CD4-positive, alpha-beta T cell treated with Interleukin-2 at 100 ng/mL for 4 hours (primary cell): ENCODE results near the gene GDPD4.

Experiments used
- DNase-seq: peaks from one replicate; pipeline ENCODE4 v3.0.0-alpha.2; 2020; ENCODE audit warnings: low spot score

The GDPD4 gene

DNA sequence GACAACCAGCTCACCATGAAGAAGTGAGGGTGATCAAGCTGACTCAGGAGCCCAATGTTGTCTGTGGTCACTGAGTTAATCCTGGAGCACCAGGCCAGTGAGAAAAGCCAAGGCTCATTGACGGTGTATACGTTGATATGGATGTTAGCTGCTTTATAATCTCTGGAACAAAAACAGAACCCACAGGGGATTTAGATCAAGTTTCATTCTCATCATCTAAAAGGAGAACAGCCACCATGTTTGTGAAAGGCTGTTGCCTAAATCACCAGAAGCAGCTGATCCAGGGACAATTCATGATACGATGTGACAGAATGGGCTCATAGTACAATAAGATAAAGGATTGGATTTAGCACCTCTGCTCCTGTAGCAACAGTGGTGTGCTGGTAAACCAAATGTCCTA is 68.5 kb downstream of the GDPD4 start:
- DNase-seq: no peak

DNA sequence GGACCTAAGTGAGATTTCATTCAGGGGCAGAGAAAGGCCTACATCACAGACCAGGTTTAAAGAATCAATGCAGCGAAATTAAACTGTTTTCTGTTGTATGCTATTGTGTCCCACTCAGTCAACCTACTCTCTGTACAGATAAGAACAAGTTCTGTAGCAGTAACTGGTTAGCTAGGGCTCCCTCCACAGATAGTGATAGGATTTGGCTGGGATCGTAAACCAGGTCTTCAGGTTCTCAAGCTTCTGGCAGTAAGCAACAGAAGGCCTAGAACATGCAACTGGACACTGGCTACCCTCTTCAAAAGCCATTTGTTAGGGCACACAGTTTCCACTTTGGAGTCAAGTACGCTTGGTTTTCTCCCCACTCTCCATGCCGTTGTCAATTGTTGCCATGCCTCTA is 69.2 kb downstream of the GDPD4 start:
- no peak for DNase-seq

DNA sequence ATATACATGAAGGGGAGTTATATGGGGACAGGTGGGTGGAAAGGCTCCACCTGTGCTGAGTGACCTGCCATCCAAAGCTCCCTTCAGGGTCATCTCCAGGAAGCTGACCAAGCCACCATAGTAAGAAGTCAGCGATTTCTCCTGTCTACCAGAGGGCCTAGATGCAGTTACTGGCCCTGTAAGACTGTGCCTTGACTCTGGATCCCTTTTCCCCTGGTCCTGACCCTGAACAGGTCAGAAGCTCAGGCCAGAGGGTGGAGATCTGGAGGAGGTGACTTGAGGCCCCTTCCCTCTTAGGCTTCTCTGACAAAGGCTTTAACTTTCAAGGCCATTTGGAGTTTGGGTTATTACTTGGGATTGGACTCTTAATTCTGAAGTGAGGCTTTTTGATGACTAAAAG is 69.7 kb downstream of the GDPD4 start:
- no peak for DNase-seq

DNA sequence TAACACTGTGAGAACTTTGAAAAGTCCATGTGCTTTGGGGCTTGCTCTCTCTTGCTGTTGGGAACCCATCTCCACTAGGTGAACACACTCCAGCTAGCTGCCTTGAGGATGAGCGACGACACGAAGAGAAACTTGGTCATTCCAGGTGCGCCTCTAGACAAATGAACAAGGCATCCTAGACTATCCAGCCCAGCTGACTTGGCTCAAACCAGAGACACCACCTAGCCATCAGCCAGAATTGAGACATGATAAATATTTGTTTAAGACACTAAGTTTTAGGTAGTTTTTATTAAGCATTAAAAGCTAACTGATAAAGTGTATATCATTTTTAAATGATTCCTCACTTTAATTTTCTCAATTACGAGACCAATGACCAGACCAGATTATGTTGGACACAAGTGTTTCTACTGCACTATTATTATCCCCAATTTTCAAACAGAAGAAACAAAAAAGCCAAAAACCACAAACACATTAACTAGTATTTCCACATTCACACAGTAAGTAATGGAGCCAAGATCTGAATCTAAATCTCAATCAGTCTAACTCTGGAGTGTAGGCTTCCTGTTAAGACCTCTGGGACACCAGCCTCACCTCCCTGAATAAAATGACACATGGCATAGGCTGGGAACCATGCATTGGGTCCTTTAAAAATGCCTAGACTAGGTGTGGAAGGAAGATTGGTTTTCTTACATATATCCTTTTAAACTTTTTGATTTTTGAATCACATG is 70.4 kb downstream of the GDPD4 start:
- no peak for DNase-seq

DNA sequence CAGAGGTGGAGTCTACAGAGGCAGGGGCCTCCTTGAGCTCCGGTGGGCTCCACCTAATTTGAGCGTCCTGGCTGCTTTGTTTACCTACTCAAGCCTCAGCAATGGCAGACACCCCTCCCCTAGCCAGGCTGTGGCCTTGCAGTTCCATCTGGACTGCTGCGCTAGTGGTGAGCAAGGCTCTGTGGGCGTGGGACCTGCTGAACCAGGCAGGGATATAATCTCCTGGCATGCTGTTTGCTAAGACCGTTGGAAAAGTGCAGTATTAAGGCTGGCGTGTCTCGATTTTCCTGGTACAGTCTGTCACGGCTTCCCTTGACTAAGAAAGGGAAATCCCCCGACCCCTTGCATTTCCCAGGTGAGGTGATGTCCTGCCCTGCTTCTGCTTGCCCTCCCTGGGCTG is 77.7 kb downstream of the GDPD4 start:
- no peak for DNase-seq

DNA sequence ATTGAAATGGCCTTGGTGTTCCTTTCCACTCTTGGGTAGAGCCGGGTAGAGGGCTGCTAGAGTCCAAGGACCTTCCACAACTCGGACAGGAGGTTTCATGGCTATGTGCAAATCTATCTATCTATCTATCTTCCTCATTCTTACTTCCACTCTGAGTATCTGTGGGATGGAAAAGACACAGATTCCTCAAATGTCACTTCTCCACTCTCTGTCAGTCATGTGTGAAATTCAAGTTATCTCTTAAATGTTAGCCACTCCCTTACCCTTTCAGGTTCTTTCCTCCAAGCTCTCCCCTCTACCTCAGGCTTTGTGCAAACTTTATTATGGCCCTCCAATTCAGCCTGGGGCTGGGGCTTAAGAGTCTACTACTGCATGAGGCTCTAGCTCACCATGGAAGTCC is 84.3 kb downstream of the GDPD4 start:
- DNase-seq: no peak

DNA sequence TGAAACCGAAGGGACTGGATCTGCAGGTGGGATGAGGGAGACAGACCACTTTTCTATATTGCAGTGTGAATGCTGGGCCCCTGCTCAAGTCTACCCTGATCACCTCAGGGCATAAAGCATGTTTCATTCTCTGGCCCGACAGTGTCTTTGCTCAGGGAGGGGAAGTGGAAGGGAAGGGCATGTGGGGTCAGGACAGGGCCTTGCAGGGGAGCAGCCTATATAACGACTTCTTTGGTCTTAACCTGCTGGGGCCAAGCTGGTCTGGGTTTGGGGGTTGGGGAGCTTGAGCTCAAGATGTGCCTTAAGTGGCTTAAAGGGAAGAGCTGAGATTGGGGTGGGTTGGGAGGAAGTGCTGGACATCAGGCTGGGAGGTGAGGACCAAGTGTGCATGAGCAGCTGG is 86.4 kb downstream of the GDPD4 start:
- DNase-seq: no peak

DNA sequence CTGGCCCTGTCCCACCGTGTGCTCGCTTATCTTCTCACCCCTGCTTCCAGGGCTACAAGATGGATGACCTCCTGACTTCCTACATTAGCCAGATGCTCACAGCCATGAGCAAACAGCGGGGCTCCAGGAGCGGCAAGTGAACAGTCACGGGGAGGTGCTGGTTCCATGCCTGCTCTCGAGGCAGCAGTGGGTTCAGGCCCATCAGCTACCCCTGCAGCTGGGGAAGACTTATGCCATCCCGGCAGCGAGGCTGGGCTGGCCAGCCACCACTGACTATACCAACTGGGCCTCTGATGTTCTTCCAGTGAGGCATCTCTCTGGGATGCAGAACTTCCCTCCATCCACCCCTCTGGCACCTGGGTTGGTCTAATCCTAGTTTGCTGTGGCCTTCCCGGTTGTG is 86.9 kb downstream of the GDPD4 start:
- no peak for DNase-seq

DNA sequence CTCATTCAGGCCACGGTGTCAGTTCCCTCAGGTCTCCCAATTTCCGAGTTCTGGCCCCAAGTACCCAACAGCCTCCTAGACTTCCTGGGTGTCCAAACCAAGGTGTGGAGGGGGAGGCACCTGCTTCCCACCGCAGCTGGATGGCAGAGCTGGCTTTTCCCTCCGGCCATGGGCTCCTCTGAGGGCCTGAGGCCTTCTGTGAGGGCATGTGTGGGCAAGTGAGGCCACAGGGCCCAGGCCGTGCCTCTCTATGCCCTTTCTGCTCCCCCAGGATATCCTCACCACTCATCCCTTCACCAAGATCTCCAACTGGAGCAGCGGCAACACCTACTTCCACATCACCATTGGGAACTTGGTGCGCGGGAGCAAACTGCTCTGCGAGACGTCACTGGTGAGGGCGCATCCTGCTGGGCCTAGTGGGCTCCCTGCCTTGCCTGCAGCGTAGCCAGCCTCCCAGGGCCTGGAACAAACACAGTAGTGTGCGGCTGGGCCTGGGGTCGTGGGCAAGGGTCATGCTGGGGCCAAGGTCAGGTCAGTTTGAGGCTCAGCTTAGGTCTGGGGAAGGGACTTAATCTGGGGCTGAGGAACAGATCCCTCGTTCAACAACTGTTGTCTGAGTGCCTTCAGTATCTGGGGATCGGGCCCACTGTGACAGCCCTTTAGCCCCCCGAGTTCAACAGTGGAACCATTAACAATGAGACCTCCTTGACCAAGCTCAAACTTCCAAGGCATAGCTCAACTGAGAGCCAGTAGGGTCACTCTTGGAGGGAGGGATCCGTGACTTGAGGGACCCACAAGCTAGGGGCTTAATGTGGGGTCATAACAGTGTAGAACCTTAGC is 87.7 kb downstream of the GDPD4 start:
- no peak for DNase-seq

DNA sequence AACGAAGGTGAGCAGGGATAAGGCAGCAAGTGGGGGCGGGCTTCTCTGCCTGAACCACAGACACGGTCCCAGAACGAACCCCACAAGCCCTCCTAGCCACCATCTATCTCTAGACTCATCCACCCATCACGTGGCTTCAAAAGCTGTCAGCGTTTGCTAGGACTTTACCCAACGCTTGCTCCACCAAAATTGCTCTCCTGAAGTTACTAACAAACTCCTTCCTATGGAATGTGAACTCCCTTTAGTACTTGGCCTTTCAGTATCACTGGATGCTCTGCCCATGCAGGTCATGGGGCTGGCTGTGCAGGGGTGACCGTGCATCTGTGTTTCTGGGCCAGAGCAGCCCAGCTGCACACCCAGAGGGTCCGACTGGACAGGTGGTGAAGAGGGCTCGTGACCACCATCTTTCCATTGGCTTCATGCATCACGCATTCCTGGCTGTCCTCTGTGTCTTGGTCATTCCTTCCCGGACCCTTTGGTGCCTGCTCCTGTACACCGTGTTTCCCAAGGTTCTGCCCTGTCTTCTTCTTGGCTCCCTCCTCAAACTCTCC is 88.4 kb downstream of the GDPD4 start:
- no peak for DNase-seq

DNA sequence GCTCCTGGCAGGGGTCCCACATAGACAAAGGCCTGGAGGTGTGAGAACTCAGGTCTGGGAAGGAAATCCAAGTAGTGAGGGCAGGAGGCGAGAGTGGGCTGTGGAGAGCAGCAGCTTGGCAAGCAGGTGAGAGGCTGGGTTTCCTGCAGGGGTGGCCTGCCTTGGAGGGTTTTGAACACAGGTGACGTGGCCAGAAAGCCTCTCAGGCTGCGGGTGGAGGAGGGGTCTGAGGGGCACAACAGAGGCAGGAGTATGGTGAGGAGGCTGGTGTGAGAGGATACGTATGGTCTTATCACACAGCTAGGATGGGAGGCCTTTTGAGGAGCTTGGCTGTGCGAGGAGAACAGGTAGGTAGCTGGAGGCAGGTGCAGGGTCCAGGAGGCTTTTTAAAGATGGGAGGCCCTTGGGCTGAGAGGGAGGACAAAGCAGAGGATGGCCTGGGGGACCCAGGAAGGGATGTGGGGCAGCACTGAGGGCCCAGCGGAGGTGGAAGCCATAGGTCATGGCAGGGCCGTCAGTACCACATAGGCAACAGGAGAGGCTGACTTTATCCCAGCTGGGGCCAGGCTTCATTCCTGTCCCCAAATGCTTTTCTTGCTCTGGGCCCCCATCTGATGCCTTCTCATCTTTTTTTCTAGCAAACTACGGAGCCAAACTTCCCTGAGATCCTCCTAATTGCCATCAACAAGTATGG is 89.0 kb downstream of the GDPD4 start:
- DNase-seq: no peak

DNA sequence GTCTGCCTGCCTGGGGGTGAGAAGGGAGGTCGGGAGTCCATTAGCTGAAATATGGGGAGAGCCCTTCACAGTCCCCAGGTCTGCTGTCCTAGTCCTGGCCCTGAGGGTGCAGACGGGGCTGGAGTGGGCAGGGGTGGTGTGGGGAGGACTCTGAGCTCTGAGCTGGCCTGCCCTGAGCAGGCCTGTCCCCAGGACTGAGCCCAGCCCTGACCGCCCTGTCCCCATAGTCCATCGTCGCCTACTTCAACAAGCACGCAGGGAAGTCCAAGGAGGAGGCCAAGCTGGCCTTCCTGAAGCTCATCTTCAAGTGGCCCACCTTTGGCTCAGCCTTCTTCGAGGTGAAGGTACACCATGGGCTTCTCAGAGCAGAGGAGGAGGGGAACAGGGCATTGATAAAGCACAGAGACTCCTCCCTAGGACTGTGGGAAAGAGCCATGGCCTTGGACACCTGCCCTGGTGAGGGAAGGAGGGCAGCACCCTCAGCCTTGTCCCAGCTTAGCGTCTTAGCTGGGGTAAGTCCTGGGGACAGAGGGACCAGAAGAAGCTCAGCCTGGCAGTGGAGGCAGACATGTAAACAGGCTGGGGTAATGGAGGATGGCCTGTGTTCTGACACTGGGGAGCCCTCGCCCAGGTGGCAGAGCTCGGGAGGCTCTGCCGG is 89.8 kb downstream of the GDPD4 start:
- DNase-seq: no peak

DNA sequence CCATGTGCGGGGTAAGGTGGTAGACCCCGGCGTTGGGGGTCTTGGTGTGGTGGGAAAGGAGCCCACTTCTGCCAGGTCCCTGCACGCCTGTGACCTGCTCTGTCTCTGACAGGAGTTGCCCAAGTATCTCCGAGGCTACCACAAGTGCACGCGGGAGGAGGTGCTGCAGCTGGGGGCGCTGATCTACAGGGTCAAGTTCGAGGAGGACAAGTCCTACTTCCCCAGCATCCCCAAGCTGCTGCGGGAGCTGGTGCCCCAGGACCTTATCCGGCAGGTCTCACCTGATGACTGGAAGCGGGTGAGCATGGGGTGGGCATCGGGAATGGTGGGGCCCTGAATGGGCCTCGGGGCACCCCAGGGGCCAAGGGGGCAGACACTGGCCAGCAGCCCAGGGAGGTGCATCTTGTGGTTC is 90.4 kb downstream of the GDPD4 start:
- DNase-seq: no peak

DNA sequence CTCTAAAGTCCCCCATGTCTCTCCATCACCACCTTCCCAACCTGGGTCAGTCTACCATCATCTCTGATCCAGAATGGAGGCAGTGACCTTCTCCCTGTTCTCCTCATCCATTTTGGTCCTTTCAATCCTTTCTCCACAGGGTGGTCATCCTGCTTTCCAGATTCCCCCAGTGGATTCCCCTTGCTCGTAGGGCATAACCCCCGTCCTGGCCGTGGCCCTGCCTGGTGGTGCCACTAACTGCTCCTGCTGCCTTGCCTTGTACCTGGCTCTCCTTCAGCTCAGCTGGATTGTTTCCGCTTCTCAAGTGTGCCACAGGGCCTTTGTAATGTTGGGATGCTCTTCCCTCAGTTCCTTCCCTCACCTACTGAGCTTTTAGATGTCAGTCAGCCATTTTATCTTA is 91.8 kb downstream of the GDPD4 start:
- no peak for DNase-seq

DNA sequence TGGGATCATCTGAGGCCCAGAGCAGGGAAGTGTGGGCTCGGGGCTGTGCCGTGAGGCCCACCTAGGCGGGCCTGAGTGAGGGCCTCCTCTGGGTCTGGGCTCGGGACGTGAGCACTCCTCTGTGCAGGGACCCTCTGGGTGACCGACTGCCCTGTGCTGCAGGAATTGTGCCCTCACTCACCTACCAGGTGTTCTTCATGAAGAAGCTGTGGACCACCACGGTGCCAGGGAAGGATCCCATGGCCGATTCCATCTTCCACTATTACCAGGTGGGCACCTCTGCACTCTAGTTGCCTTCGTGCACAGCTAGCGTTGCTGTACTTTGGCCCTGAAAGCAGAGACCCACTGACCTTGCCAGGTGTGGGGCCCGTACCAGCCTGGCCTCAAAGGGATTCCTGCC is 93.0 kb downstream of the GDPD4 start:
- DNase-seq: no peak

DNA sequence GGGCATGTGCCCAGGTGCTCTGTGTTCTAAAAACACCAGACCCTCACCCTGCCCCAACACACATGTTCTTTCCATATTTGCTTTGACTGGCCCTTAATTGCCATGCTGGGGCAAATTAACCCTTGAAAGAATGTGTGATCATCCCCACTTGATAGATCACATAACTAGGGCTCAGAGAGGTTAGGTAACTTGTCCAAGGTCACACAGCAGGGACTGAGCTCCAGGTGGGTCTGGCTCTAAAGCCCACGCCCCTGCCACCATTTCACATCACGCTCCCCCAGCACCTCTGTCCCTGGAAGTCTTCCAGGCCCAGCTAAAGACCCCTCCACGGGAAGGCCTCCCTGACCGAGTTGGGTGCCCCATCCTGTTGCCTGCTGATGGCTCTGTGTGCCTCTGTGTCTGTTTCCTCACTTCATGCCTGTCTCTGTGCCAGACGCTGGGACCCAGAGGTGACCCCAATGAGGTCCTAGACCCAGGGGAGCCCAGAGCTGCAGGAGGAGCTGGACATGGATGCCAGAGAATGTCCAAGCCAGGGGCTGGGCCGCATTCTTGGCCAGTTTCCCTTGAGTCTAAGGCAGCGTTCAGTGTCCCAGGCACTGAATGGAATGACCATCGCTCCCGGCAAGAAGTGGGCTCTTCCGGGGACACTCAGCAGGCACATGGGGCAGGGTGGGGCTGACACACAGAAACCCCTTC is 93.7 kb downstream of the GDPD4 start:
- DNase-seq: no peak

DNA sequence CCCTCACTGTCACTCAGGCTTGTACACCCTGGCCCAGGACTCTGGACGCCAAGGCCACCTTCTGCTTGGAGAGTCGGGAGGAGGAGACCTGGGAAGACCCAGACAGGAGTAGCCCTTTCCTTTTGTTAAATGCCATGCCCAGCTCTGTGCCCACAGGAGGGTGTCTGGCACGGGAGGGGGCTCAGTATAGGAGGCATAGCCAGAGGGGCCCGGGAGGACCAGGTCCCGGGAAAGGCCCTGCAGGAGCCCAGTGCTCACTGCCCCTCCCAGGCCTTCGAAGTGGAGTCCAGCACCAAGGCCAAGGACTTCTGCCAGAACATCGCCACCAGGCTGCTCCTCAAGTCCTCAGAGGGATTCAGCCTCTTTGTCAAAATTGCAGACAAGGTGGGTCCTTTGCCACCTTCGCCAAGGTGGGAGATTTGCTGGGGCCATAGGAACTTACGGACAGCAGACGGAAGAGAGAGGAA is 94.4 kb downstream of the GDPD4 start:
- no peak for DNase-seq

DNA sequence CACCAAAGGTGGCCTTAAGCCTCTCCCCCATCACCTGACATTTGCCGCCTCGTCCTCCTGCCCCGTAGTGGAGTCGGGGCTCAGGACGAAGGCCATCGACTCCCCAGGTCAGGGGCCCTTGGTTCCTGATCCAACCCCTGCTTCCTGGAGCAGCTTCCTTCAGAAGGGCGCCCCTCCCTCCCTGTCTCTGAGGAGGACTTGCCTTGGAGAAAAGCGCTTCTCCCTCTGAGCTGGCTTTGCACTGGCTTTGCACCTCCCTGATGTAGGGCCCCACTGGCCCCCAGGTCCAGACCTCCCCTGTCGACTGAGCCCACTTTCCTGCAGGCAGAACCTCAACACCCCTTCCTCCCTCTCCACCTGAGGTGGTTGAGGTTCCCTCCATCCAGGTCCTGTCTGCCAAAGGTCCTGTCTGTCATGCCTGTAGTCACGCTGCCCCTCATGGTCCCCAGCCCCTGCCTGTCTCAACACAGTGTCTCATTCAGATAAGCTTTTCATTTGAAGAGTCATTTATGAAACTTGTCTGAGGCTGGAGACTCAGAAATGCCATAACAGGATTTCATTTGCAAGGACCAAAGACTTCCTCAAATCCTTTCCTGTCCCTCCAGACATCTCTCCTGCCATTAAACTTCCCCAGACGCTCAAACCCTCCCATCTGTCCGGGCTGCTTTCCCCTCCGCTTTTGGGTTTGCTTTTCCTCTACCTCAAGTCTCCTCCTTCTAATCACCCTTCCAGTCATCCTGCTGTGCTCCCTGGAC is 95.0 kb downstream of the GDPD4 start:
- no peak for DNase-seq

DNA sequence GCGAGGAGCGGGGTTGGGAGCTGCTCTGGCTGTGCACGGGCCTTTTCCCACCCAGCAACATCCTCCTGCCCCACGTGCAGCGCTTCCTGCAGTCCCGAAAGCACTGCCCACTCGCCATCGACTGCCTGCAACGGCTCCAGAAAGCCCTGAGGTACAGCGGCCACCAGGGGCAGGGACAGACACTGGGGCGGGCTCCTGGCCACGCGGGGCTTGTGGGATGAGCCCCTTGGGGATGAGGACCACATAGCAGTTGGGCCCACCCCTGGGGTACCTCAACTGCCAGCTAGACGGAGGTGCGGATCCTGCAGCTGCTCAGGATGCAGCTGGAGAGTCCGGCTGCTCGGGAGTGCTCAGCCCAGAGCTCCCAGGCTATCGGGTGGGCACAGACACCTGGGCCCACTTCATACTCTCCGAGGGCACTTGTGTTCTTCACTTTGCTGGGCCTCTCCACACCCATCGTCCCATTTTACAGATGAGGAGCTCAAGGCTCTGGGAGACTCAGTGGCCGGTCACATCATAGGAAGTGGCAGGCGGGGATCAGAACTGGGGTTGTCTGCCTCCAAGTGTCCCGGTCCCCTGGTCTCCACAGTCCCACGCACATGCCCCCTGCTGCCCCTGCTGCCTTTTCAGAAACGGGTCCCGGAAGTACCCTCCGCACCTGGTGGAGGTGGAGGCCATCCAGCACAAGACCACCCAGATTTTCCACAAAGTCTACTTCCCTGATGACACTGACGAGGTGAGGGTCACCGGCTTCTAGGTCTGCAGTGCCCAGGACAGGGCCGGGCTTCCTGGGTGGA is 95.8 kb downstream of the GDPD4 start:
- no peak for DNase-seq
